ENCODE results near the gene CREBBP.

The CREBBP gene

DNA sequence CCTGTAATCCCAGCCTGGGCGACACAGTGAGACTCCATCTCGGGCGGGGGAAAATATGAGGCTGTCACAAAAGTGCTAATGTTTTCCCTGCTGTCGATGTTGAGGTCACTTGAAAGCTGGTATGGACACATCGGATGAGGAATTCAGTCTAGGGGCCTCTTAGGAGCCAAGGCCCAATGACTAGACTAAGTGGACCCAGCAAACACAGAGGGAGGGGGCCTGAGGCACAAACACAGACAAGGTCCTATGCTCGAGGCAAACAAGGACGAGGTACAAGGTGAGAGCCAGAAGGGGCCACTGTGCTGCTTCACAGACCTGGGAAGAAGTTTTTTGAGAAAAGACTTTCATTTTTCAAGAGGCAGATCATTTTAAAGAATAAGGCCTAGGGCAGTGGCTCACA, 178.4 kb downstream of the CREBBP start:
- DNase-seq: no peak

- no peak for DNase-seq
Measured at GRCh38 chr16:3701531-3701930, 179.0 kb downstream of the CREBBP start.

DNA sequence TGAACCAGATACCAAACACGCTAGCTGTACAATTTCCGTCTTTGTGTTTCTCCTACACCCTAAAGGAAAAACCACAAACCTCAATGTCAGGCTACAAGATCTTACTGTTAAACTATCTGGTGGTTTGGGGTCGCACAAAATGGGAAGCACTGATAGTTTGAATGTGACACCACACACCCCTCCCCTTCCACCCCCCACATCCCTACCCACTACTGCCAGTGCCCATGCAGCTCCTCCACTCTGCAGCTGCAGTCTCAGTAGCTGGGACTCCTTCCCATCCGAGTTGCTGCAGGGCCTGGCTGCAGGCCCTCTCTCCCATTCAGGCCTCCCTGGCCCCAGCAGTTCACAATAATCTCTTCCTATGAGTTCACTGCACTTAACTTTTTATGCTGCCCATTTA, 181.6 kb downstream of the CREBBP start:
- DNase-seq: peak; percentile 12

GRCh38 chr16:3696425-3697218, 183.9 kb downstream of the CREBBP start:
- DNase-seq: no peak

- DNase-seq: no peak
Measured at GRCh38 chr16:3695610-3696369, 184.7 kb downstream of the CREBBP start.

GRCh38 chr16:3694051-3694450, 186.5 kb downstream of the CREBBP start:
- no peak for DNase-seq

GRCh38 chr16:3691761-3692160, 188.8 kb downstream of the CREBBP start:
- no peak for DNase-seq

DNA sequence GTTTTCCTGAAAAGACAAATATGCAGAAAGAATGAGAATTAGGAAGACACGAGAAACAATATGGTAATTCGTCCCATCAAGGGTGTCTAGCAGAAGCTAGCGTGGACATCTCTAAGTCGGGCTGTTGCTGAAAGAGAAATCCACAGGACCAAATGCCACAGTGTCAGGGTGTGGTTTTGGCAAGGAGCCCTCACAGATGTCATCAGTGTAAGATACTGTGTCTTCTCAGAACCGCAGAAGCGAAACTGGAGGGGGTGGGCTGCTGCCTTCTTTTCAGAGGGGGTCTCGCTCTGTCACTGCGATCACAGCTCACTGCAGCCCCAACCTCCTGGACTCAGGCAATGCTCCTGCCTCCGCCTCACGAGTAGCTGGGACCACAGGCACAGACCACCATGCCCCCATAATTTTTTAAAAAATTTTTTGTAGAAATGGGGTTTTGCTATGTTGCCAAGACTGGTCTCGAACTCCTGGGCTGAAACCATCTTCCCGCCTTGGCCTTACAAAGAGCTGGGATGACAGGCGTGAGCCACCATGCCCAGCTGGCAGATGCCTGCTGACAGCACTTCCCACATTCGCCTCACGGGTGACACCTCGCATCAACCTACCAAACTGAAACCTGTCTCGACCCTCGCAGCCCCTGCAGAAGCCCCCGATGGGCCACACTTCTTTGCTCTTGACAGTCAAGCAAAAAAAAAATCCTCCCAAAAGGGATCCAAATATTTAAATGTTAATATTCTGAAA, 189.4 kb downstream of the CREBBP start:
- DNase-seq: no peak

DNA sequence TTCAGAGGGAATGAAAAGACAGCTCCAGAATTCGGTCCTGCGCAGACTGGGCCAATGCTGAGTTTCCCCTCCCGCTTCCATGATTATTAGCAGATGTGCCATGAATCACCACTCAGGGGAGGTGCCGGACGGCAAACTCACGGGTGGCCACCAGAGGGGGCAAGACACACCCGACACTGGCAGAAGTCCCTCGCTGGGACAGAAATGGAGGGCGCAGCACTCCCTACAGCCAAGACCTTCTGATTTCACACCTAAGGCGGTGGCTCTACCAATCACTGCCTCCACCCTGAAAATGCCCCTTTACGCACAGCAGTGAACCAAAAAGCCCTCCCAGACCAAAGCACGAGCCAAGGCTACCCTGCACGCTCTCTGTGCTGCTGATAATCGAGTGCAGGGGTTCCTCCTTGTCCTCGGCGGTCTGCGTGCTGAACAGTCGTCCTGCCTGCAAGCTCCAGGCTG, 190.0 kb downstream of the CREBBP start:
- peak; percentile 92 for DNase-seq

GRCh38 chr16:3689731-3690130, 190.8 kb downstream of the CREBBP start:
- no peak for DNase-seq

- DNase-seq: no peak
Measured at GRCh38 chr16:3687792-3688191, 192.7 kb downstream of the CREBBP start.

GRCh38 chr16:3687021-3687420, 193.5 kb downstream of the CREBBP start:
- no peak for DNase-seq

DNA sequence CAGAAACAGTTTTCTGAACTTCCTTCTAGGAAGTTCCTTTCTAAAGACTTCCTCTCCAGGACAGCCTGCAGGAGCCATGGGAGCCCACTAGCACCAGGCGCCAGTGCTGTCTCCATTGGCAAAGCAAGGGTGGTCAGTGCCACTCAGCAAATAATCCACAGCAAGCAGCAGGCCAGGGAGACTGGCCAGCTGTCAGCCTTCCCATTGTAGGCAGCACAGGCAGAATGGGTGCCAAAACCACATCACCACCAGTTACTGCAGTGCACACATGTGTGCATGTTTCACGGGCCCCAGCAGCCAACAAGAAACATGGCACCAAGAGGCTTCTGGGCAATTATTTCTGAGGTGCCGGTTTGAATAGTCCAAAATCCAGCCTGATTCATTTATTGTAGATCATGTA, 199.3 kb downstream of the CREBBP start:
- peak; percentile 26 for DNase-seq

DNA sequence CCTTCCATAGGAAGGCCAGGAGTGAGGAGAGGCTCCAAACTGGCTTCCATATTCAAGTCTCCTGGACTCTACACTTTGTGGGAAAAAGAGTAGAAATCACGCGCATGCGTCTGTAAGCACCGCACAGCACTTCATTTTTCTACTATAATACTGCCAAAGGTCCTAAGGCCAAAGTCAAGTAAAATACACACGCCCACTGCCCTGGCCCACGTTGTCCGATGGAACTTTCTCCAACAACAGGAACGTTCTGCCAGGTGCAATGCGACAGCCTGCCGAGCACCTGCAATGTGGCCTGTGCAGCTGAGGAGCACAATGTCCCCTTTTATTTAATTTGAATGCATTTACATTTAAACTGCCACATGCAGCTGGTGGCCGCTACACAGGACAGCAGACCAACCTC, 202.5 kb downstream of the CREBBP start:
- DNase-seq: no peak

GRCh38 chr16:3675601-3676130, 204.8 kb downstream of the CREBBP start:
- DNase-seq: no peak

All from midbrain (tissue), 1 donor.